H9 (cell line): ENCODE results near the gene ERI3. TPM values are rescaled to one million over a fixed set of nuclear protein-coding genes. Genes with fewer than 3 reads are reported as not detected.

Experiments used
- DNase-seq: peaks from one replicate; pipeline ENCODE4 v3.0.0-alpha.2; 2017
- H2AFZ ChIP-seq: one replicate; pipeline ENCODE4 v1.6.1; 2013; ENCODE audit warnings: mild to moderate bottlenecking, low read length, control low read depth, moderate library complexity
- H2AK5ac ChIP-seq: 2 replicates; pipeline ENCODE4 v1.6.1; 2013; ENCODE audit warnings: low read length, control low read depth, mixed read lengths; ENCODE audit not compliant: insufficient read length
- H2BK120ac ChIP-seq: one replicate; pipeline ENCODE4 v1.6.1; 2013; ENCODE audit warnings: low read depth, mild to moderate bottlenecking, low read length, control low read depth, inconsistent platforms; ENCODE audit not compliant: poor library complexity, severe bottlenecking
- H2BK12ac ChIP-seq: 2 replicates; pipeline ENCODE4 v1.6.1; 2013; ENCODE audit warnings: low read length, control low read depth, mixed read lengths, low read depth; ENCODE audit not compliant: insufficient read length
- H2BK15ac ChIP-seq: 2 replicates; pipeline ENCODE4 v1.6.1; 2013; ENCODE audit warnings: low read depth, low read length, control low read depth
- H2BK20ac ChIP-seq: one replicate; pipeline ENCODE4 v1.6.1; 2013; ENCODE audit warnings: low read depth, mild to moderate bottlenecking, low read length, control low read depth, inconsistent platforms; ENCODE audit not compliant: poor library complexity, severe bottlenecking
- H2BK5ac ChIP-seq: 2 replicates; pipeline ENCODE4 v1.6.1; 2013; ENCODE audit warnings: low read length, control low read depth, mixed read lengths; ENCODE audit not compliant: insufficient read length
- H3K14ac ChIP-seq: 2 replicates; pipeline ENCODE4 v1.6.1; 2013; ENCODE audit warnings: low read length, control low read depth; ENCODE audit not compliant: insufficient read depth
- H3K18ac ChIP-seq: 2 replicates; pipeline ENCODE4 v1.6.1; 2013; ENCODE audit warnings: low read depth, mild to moderate bottlenecking, mixed read lengths, low read length, control low read depth; ENCODE audit not compliant: insufficient read length
- H3K23ac ChIP-seq: 2 replicates; pipeline ENCODE4 v1.6.1; 2013; ENCODE audit warnings: low read length, control low read depth, mixed read lengths, low read depth; ENCODE audit not compliant: insufficient read length
- H3K23me2 ChIP-seq: 2 replicates; pipeline ENCODE4 v1.6.1; 2013; ENCODE audit warnings: low read depth, mild to moderate bottlenecking, mixed read lengths, low read length, control low read depth; ENCODE audit not compliant: insufficient read length, poor library complexity, severe bottlenecking
- H3K27ac ChIP-seq: 2 replicates; pipeline ENCODE4 v1.5.1; 2013; ENCODE audit warnings: low read length, control low read depth, mixed read lengths, low read depth; ENCODE audit not compliant: insufficient read length
- H3K27me3 ChIP-seq: 2 replicates; pipeline ENCODE4 v1.6.1; 2013; ENCODE audit warnings: low read length, control low read depth, inconsistent platforms; ENCODE audit not compliant: insufficient read depth
- H3K4ac ChIP-seq: 2 replicates; pipeline ENCODE4 v1.6.1; 2013; ENCODE audit warnings: low read depth, mild to moderate bottlenecking, control low read depth, inconsistent platforms, low read length, moderate library complexity
- H3K4me1 ChIP-seq: 2 replicates; pipeline ENCODE4 v1.6.1; 2013; ENCODE audit warnings: low read length, control low read depth, inconsistent platforms; ENCODE audit not compliant: insufficient read depth
- H3K4me2 ChIP-seq: 2 replicates; pipeline ENCODE4 v1.6.1; 2013; ENCODE audit warnings: low read length, control low read depth, mixed read lengths; ENCODE audit not compliant: insufficient read length, insufficient read depth
- H3K56ac ChIP-seq: 2 replicates; pipeline ENCODE4 v1.6.1; 2013; ENCODE audit warnings: low read depth, mild to moderate bottlenecking, mixed read lengths, low read length, control low read depth; ENCODE audit not compliant: insufficient read length
- H3K79me1 ChIP-seq: 2 replicates; pipeline ENCODE4 v1.6.1; 2013; ENCODE audit warnings: low read depth, mild to moderate bottlenecking, moderate library complexity, low read length, control low read depth, inconsistent platforms; ENCODE audit not compliant: insufficient read depth, poor library complexity, severe bottlenecking
- H3K79me2 ChIP-seq: 2 replicates; pipeline ENCODE4 v1.6.1; 2013; ENCODE audit warnings: low read length, control low read depth, inconsistent platforms; ENCODE audit not compliant: insufficient read depth
- H3K9ac ChIP-seq: 2 replicates; pipeline ENCODE4 v1.6.1; 2013; ENCODE audit warnings: low read length, control low read depth, mixed read lengths; ENCODE audit not compliant: insufficient read length; ENCODE audit errors: extremely low read depth
- H3K9me3 ChIP-seq: one replicate; pipeline ENCODE4 v1.6.1; 2013; ENCODE audit warnings: low read depth, low read length, inconsistent platforms; ENCODE audit not compliant: control insufficient read depth
- H3T11ph ChIP-seq: one replicate; pipeline ENCODE4 v1.6.1; 2013; ENCODE audit warnings: mild to moderate bottlenecking, low read length, control low read depth, inconsistent platforms
- H4K20me1 ChIP-seq: one replicate; pipeline ENCODE4 v1.6.1; 2013; ENCODE audit not compliant: control insufficient read depth, insufficient read length, insufficient read depth
- H4K5ac ChIP-seq: 2 replicates; pipeline ENCODE4 v1.6.1; 2013; ENCODE audit warnings: low read depth, mild to moderate bottlenecking, mixed read lengths, low read length, control low read depth; ENCODE audit not compliant: insufficient read length
- H4K8ac ChIP-seq: replicated peaks from 2 replicates; pipeline ENCODE4 v1.6.1; 2013; ENCODE audit warnings: low read length, control low read depth, mixed read lengths, low read depth; ENCODE audit not compliant: insufficient read length
- H4K91ac ChIP-seq: 2 replicates; pipeline ENCODE4 v1.6.1; 2013; ENCODE audit warnings: low read depth, mild to moderate bottlenecking, moderate library complexity, mixed read lengths, low read length, control low read depth; ENCODE audit not compliant: insufficient read length
- H3K27ac Mint-ChIP-seq, 3 experiments: 2 replicates in 2 of 3; 3 replicates in 1 of 3; pipeline ENCODE4 v1.8.0; 2020 to 2021; ENCODE audit warnings: mixed read lengths in 3 of 3, mild to moderate bottlenecking in 1 of 3, moderate library complexity in 1 of 3
- H3K27me3 Mint-ChIP-seq: 2 replicates; pipeline ENCODE4 v1.8.0; 2021; ENCODE audit warnings: low read depth, mild to moderate bottlenecking, moderate library complexity, mixed read lengths
- H3K36me3 Mint-ChIP-seq, 3 experiments: 2 replicates in 2 of 3; 3 replicates in 1 of 3; pipeline ENCODE4 v1.8.0; 2020 to 2021; ENCODE audit warnings: low read depth in 3 of 3, mixed read lengths in 3 of 3; ENCODE audit not compliant: insufficient read depth in 1 of 3
- H3K4me1 Mint-ChIP-seq, 2 experiments: 2 replicates each; pipeline ENCODE4 v1.8.0; 2020; ENCODE audit warnings: mixed read lengths in 2 of 2
- H3K4me3 Mint-ChIP-seq, 2 experiments: 2 replicates in 1 of 2; 3 replicates in 1 of 2; pipeline ENCODE4 v1.8.0; 2020 to 2021; ENCODE audit warnings: mild to moderate bottlenecking in 2 of 2, mixed read lengths in 2 of 2, moderate library complexity in 1 of 2
- H3K9me3 Mint-ChIP-seq, 2 experiments: 2 replicates in 1 of 2; 3 replicates in 1 of 2; pipeline ENCODE4 v1.8.0; 2020; ENCODE audit warnings: mild to moderate bottlenecking in 2 of 2, mixed read lengths in 2 of 2, moderate library complexity in 1 of 2
- CTCF ChIP-seq: fragments of 200-600 bp; sonication (generic); conservative IDR thresholded peaks from 3 replicates; pipeline ENCODE4 v1.8.0; 2021; ENCODE audit warnings: antibody characterized with exemption, mild to moderate bottlenecking
- WGBS: extraction: QIAGEN DNeasy Blood & Tissue Kit; methylation state at CpG from one replicate; pipeline ENCODE4 v1.1.7; 2013; ENCODE audit warnings: missing lambda C conversion rate, low lambda C conversion rate, mixed read lengths; ENCODE audit not compliant: insufficient read length; ENCODE audit errors: extremely low coverage; 5-methylcytosine and 5-hydroxymethylcytosine counted together
- total RNA-seq: library from RNA; stranded (reverse); gene quantifications from 2 replicates; pipeline ENCODE4 v1.2.1, GENCODE V29; 2021

ERI3 gene
- total RNA-seq, 1 experiment from 2014 or later = 61.6 TPM

- no peak overlapping the region for H2BK120ac ChIP-seq
- no peak overlapping the region for H3K23ac ChIP-seq
- no peak overlapping the region for H2AFZ ChIP-seq
- no peaks in the 10 kb centered on the region for H4K20me1 ChIP-seq
- H2BK20ac ChIP-seq = no peak overlapping the region
- H2BK5ac ChIP-seq = no peak overlapping the region
- H4K5ac ChIP-seq = no peak overlapping the region
- Mint-ChIP-seq H3K36me3 (peaks cover 7 to 29% (median 25%) of the 10 kb centered on the region in 3 experiments; a peak in 5 of 7 replicates), H3K9me3 (no peaks in the 10 kb centered on the region), H3K27me3 (no peaks in the 10 kb centered on the region), H3K4me3 (no peak overlapping the region), H3K4me1 (peaks cover 5 to 11% of the 10 kb centered on the region in 2 experiments; a peak in 3 of 4 replicates), H3K27ac (no peak overlapping the region)
- WGBS = no CpG with 5 or more reads among the region's 2 CpGs
- no peaks in the 10 kb centered on the region for H3K4me1 ChIP-seq
- H3K79me1 ChIP-seq = no peaks in the 10 kb centered on the region
- no peak overlapping the region for H3T11ph ChIP-seq
- no peak overlapping the region for H3K14ac ChIP-seq
- no peak overlapping the region for H2AK5ac ChIP-seq
- no peaks in the 10 kb centered on the region for H3K9me3 ChIP-seq
- no peaks in the 10 kb centered on the region for H3K79me2 ChIP-seq
- H4K91ac ChIP-seq = no peak overlapping the region
- no peaks in the 10 kb centered on the region for H3K23me2 ChIP-seq
- no peak overlapping the region for H3K4me2 ChIP-seq
- no peak overlapping the region for H3K9ac ChIP-seq
- no peaks in the 10 kb centered on the region for H3K27me3 ChIP-seq
- no peak overlapping the region for H3K4ac ChIP-seq
- no peak overlapping the region for H4K8ac ChIP-seq
- H2BK15ac ChIP-seq = no peak overlapping the region
- DNase-seq = no peak
- H2BK12ac ChIP-seq = no peak overlapping the region
- no peak for TF ChIP-seq CTCF
- no peak overlapping the region for H3K56ac ChIP-seq
- H3K18ac ChIP-seq = no peak overlapping the region
- H3K27ac ChIP-seq = no peak overlapping the region
These were observed 57.2 kb downstream of the ERI3 start for GRCh38 chr1:44297695-44298400.
